H9 (cell line): ENCODE measurements around the gene CTNNA1. TPM values are rescaled to one million over a fixed set of nuclear protein-coding genes. Genes with fewer than 3 reads are reported as not detected.

Experiments used
- DNase-seq: peaks from one replicate; pipeline ENCODE4 v3.0.0-alpha.2; 2017
- H2AFZ ChIP-seq: one replicate; pipeline ENCODE4 v1.6.1; 2013; ENCODE audit warnings: mild to moderate bottlenecking, low read length, control low read depth, moderate library complexity
- H2AK5ac ChIP-seq: 2 replicates; pipeline ENCODE4 v1.6.1; 2013; ENCODE audit warnings: low read length, control low read depth, mixed read lengths; ENCODE audit not compliant: insufficient read length
- H2BK120ac ChIP-seq: one replicate; pipeline ENCODE4 v1.6.1; 2013; ENCODE audit warnings: low read depth, mild to moderate bottlenecking, low read length, control low read depth, inconsistent platforms; ENCODE audit not compliant: poor library complexity, severe bottlenecking
- H2BK12ac ChIP-seq: 2 replicates; pipeline ENCODE4 v1.6.1; 2013; ENCODE audit warnings: low read length, control low read depth, mixed read lengths, low read depth; ENCODE audit not compliant: insufficient read length
- H2BK15ac ChIP-seq: 2 replicates; pipeline ENCODE4 v1.6.1; 2013; ENCODE audit warnings: low read depth, low read length, control low read depth
- H2BK20ac ChIP-seq: one replicate; pipeline ENCODE4 v1.6.1; 2013; ENCODE audit warnings: low read depth, mild to moderate bottlenecking, low read length, control low read depth, inconsistent platforms; ENCODE audit not compliant: poor library complexity, severe bottlenecking
- H2BK5ac ChIP-seq: 2 replicates; pipeline ENCODE4 v1.6.1; 2013; ENCODE audit warnings: low read length, control low read depth, mixed read lengths; ENCODE audit not compliant: insufficient read length
- H3K14ac ChIP-seq: 2 replicates; pipeline ENCODE4 v1.6.1; 2013; ENCODE audit warnings: low read length, control low read depth; ENCODE audit not compliant: insufficient read depth
- H3K18ac ChIP-seq: 2 replicates; pipeline ENCODE4 v1.6.1; 2013; ENCODE audit warnings: low read depth, mild to moderate bottlenecking, mixed read lengths, low read length, control low read depth; ENCODE audit not compliant: insufficient read length
- H3K23ac ChIP-seq: 2 replicates; pipeline ENCODE4 v1.6.1; 2013; ENCODE audit warnings: low read length, control low read depth, mixed read lengths, low read depth; ENCODE audit not compliant: insufficient read length
- H3K23me2 ChIP-seq: 2 replicates; pipeline ENCODE4 v1.6.1; 2013; ENCODE audit warnings: low read depth, mild to moderate bottlenecking, mixed read lengths, low read length, control low read depth; ENCODE audit not compliant: insufficient read length, poor library complexity, severe bottlenecking
- H3K27ac ChIP-seq: 2 replicates; pipeline ENCODE4 v1.5.1; 2013; ENCODE audit warnings: low read length, control low read depth, mixed read lengths, low read depth; ENCODE audit not compliant: insufficient read length
- H3K27me3 ChIP-seq: 2 replicates; pipeline ENCODE4 v1.6.1; 2013; ENCODE audit warnings: low read length, control low read depth, inconsistent platforms; ENCODE audit not compliant: insufficient read depth
- H3K4ac ChIP-seq: 2 replicates; pipeline ENCODE4 v1.6.1; 2013; ENCODE audit warnings: low read depth, mild to moderate bottlenecking, control low read depth, inconsistent platforms, low read length, moderate library complexity
- H3K4me1 ChIP-seq: 2 replicates; pipeline ENCODE4 v1.6.1; 2013; ENCODE audit warnings: low read length, control low read depth, inconsistent platforms; ENCODE audit not compliant: insufficient read depth
- H3K4me2 ChIP-seq: 2 replicates; pipeline ENCODE4 v1.6.1; 2013; ENCODE audit warnings: low read length, control low read depth, mixed read lengths; ENCODE audit not compliant: insufficient read length, insufficient read depth
- H3K56ac ChIP-seq: 2 replicates; pipeline ENCODE4 v1.6.1; 2013; ENCODE audit warnings: low read depth, mild to moderate bottlenecking, mixed read lengths, low read length, control low read depth; ENCODE audit not compliant: insufficient read length
- H3K79me1 ChIP-seq: 2 replicates; pipeline ENCODE4 v1.6.1; 2013; ENCODE audit warnings: low read depth, mild to moderate bottlenecking, moderate library complexity, low read length, control low read depth, inconsistent platforms; ENCODE audit not compliant: insufficient read depth, poor library complexity, severe bottlenecking
- H3K79me2 ChIP-seq: 2 replicates; pipeline ENCODE4 v1.6.1; 2013; ENCODE audit warnings: low read length, control low read depth, inconsistent platforms; ENCODE audit not compliant: insufficient read depth
- H3K9ac ChIP-seq: 2 replicates; pipeline ENCODE4 v1.6.1; 2013; ENCODE audit warnings: low read length, control low read depth, mixed read lengths; ENCODE audit not compliant: insufficient read length; ENCODE audit errors: extremely low read depth
- H3K9me3 ChIP-seq: one replicate; pipeline ENCODE4 v1.6.1; 2013; ENCODE audit warnings: low read depth, low read length, inconsistent platforms; ENCODE audit not compliant: control insufficient read depth
- H3T11ph ChIP-seq: one replicate; pipeline ENCODE4 v1.6.1; 2013; ENCODE audit warnings: mild to moderate bottlenecking, low read length, control low read depth, inconsistent platforms
- H4K20me1 ChIP-seq: one replicate; pipeline ENCODE4 v1.6.1; 2013; ENCODE audit not compliant: control insufficient read depth, insufficient read length, insufficient read depth
- H4K5ac ChIP-seq: 2 replicates; pipeline ENCODE4 v1.6.1; 2013; ENCODE audit warnings: low read depth, mild to moderate bottlenecking, mixed read lengths, low read length, control low read depth; ENCODE audit not compliant: insufficient read length
- H4K8ac ChIP-seq: replicated peaks from 2 replicates; pipeline ENCODE4 v1.6.1; 2013; ENCODE audit warnings: low read length, control low read depth, mixed read lengths, low read depth; ENCODE audit not compliant: insufficient read length
- H4K91ac ChIP-seq: 2 replicates; pipeline ENCODE4 v1.6.1; 2013; ENCODE audit warnings: low read depth, mild to moderate bottlenecking, moderate library complexity, mixed read lengths, low read length, control low read depth; ENCODE audit not compliant: insufficient read length
- H3K27ac Mint-ChIP-seq, 3 experiments: 2 replicates in 2 of 3; 3 replicates in 1 of 3; pipeline ENCODE4 v1.8.0; 2020 to 2021; ENCODE audit warnings: mixed read lengths in 3 of 3, mild to moderate bottlenecking in 1 of 3, moderate library complexity in 1 of 3
- H3K27me3 Mint-ChIP-seq: 2 replicates; pipeline ENCODE4 v1.8.0; 2021; ENCODE audit warnings: low read depth, mild to moderate bottlenecking, moderate library complexity, mixed read lengths
- H3K36me3 Mint-ChIP-seq, 3 experiments: 2 replicates in 2 of 3; 3 replicates in 1 of 3; pipeline ENCODE4 v1.8.0; 2020 to 2021; ENCODE audit warnings: low read depth in 3 of 3, mixed read lengths in 3 of 3; ENCODE audit not compliant: insufficient read depth in 1 of 3
- H3K4me1 Mint-ChIP-seq, 2 experiments: 2 replicates each; pipeline ENCODE4 v1.8.0; 2020; ENCODE audit warnings: mixed read lengths in 2 of 2
- H3K4me3 Mint-ChIP-seq, 2 experiments: 2 replicates in 1 of 2; 3 replicates in 1 of 2; pipeline ENCODE4 v1.8.0; 2020 to 2021; ENCODE audit warnings: mild to moderate bottlenecking in 2 of 2, mixed read lengths in 2 of 2, moderate library complexity in 1 of 2
- H3K9me3 Mint-ChIP-seq, 2 experiments: 2 replicates in 1 of 2; 3 replicates in 1 of 2; pipeline ENCODE4 v1.8.0; 2020; ENCODE audit warnings: mild to moderate bottlenecking in 2 of 2, mixed read lengths in 2 of 2, moderate library complexity in 1 of 2
- WGBS: extraction: QIAGEN DNeasy Blood & Tissue Kit; methylation state at CpG from one replicate; pipeline ENCODE4 v1.1.7; 2013; ENCODE audit warnings: missing lambda C conversion rate, low lambda C conversion rate, mixed read lengths; ENCODE audit not compliant: insufficient read length; ENCODE audit errors: extremely low coverage; 5-methylcytosine and 5-hydroxymethylcytosine counted together
- total RNA-seq: library from RNA; stranded (reverse); gene quantifications from 2 replicates; pipeline ENCODE4 v1.2.1, GENCODE V29; 2021
- TF ChIP-seq, protein P1 (sequence below): fragments of 200-600 bp; sonication (generic); conservative IDR thresholded peaks from 3 replicates; pipeline ENCODE4 v1.8.0; 2021; ENCODE audit warnings: antibody characterized with exemption, mild to moderate bottlenecking

The CTNNA1 gene
- total RNA-seq, 1 experiment from 2014 or later, result 354 TPM

- TF ChIP-seq, protein P1, sequence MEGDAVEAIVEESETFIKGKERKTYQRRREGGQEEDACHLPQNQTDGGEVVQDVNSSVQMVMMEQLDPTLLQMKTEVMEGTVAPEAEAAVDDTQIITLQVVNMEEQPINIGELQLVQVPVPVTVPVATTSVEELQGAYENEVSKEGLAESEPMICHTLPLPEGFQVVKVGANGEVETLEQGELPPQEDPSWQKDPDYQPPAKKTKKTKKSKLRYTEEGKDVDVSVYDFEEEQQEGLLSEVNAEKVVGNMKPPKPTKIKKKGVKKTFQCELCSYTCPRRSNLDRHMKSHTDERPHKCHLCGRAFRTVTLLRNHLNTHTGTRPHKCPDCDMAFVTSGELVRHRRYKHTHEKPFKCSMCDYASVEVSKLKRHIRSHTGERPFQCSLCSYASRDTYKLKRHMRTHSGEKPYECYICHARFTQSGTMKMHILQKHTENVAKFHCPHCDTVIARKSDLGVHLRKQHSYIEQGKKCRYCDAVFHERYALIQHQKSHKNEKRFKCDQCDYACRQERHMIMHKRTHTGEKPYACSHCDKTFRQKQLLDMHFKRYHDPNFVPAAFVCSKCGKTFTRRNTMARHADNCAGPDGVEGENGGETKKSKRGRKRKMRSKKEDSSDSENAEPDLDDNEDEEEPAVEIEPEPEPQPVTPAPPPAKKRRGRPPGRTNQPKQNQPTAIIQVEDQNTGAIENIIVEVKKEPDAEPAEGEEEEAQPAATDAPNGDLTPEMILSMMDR, result no peak
Measured at GRCh38 chr5:138952962-138953361, 199.7 kb downstream of the CTNNA1 start.

More at GRCh38 chr5:138952962-138953361, 199.7 kb downstream of the CTNNA1 start:
- no peak for DNase-seq
- H3K9me3 Mint-ChIP-seq, result no peaks in the 10 kb centered on the region
- no peaks in the 10 kb centered on the region for H3K27me3 ChIP-seq
- H3K27me3 Mint-ChIP-seq, result no peaks in the 10 kb centered on the region; the same call in 1 of the 2 replicates
- no peak overlapping the region; a peak in 1 of 5 replicates for H3K4me3 Mint-ChIP-seq
- no peak overlapping the region for H4K5ac ChIP-seq
- no peak overlapping the region for H3K4ac ChIP-seq
- peaks cover 19 to 25% of the 10 kb centered on the region in 2 experiments for H3K4me1 Mint-ChIP-seq
- no peak overlapping the region for H4K91ac ChIP-seq
- no peaks in the 10 kb centered on the region for H4K20me1 ChIP-seq
- no peaks in the 10 kb centered on the region for H3K79me1 ChIP-seq
- no peak overlapping the region for H3K27ac ChIP-seq
- H2BK12ac ChIP-seq, result no peak overlapping the region
- no peak overlapping the region for H3T11ph ChIP-seq
- no peak overlapping the region for H3K14ac ChIP-seq
- no peak overlapping the region for H2BK20ac ChIP-seq
- H3K79me2 ChIP-seq, result no peaks in the 10 kb centered on the region
- no peak overlapping the region for H2AK5ac ChIP-seq
- H3K23ac ChIP-seq, result no peak overlapping the region
- no peak overlapping the region for H3K56ac ChIP-seq
- H4K8ac ChIP-seq, result no peak overlapping the region
- peaks cover 0 to 2% (median 0%) of the 10 kb centered on the region in 3 experiments; a peak in 1 of 7 replicates for H3K36me3 Mint-ChIP-seq
- no CpG with 5 or more reads among the region's 6 CpGs for WGBS
- H2AFZ ChIP-seq, result no peak overlapping the region
- no peaks in the 10 kb centered on the region for H3K23me2 ChIP-seq
- H2BK15ac ChIP-seq, result no peak overlapping the region
- peaks cover 2% of the 10 kb centered on the region; the same call in 1 of the 2 replicates for H3K4me1 ChIP-seq
- H2BK5ac ChIP-seq, result no peak overlapping the region
- no peak overlapping the region for H2BK120ac ChIP-seq
- H3K4me2 ChIP-seq, result no peak overlapping the region
- no peaks in the 10 kb centered on the region for H3K9me3 ChIP-seq
- no peak overlapping the region for H3K9ac ChIP-seq
- no peak overlapping the region for H3K27ac Mint-ChIP-seq
- H3K18ac ChIP-seq, result no peak overlapping the region
